CD1c-positive myeloid dendritic cell (primary cell): ENCODE results near the gene TRIOBP.
"Not testable (repeated sequence)": the region's sequence is repeated elsewhere in the genome, so short reads cannot be mapped to it uniquely, and the experiment has no call there.

ENCODE experiments used
- DNase-seq: peaks from one replicate; pipeline ENCODE4 v3.0.0-alpha.2; 2016; ENCODE audit errors: extremely low spot score

TRIOBP gene

DNA sequence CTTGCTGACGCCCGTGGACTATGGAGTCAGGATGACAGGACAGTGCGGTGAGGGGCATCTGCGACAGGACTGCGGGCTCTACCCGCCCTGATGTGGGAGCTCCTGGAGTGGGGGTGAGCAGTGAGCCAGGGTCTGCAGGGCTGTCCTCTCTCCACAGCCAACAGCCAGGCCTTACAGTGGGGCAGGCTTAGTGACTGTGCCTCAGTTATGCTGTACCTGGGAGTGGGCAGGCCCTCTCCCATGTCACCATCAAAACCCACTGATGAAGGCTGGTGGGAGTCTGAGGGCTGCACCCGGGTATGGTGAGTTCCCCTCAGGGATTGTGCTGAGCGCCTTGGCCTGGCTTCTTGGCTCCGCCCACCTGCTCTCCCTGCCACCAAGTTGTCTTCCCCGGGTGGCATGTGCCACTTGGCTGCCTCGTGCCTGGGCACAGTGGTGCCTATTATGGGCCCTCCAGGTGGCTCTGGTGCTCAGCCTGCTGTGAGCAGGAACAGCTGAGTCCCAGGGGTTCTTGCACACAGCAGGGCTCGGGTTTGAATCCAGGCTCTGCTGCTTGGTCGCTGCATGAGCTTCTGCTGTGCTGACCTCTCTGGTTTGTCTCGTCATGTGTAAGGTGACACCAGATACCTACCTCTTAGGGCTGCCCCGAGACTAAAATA, 4.1 kb upstream of the TRIOBP start:
- no peak for DNase-seq

DNA sequence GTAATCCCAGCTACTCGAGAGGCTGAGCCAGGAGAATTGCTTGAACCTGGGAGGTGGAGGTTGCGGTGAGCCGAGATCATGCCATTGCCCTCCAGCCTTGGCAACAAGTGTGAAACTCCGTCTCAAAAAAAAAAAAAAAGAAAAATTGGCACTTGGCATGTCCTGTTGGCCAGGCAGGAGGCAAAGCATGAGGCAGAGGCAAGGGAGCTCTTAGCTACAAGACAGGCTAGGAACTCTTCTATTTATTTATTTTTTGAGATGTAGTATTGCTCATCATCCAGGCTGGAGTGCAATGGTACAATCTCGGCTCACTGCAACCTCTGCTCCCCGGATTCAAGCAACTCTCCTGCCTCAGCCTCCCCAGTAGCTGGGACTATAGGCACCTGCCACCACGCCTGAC, 2.7 kb upstream of the TRIOBP start:
- not testable (repeated sequence) for DNase-seq

DNA sequence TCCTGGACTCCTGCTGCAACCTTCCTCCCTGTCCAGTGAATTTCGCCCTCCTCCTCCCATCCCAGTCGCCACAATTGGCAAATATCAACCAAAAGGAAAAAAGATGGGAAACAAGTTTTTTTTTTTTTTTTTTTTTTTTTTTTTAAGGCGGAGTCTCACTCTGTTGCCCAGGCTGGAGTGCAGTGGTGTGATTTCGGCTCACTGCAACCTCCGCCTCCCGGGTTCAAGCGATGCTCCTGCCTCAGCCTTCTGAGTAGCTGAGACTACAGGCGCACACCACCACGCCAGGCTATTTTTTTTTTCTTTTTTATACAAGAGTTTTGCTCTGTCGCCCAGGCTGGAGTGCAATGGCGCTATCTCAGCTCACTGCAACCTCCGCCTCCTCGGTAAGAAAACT, 590 bp upstream of the TRIOBP start:
- not testable (repeated sequence) for DNase-seq

DNA sequence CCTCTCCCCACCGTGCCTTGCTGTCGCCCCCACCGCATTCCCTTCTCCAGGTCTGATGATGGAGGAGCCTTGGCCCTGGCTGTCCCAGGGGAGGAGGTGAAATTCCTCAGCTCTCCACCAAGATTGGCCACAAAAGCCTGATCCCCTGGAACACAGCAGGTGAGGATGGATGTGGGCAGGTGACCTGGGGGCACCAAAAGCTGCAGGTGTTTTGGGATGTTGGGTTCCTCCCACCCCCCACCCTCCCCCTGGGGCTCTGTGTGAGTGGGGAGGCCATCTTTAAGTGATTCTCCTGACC, 639 bp downstream of the TRIOBP start:
- DNase-seq, result no peak

DNA sequence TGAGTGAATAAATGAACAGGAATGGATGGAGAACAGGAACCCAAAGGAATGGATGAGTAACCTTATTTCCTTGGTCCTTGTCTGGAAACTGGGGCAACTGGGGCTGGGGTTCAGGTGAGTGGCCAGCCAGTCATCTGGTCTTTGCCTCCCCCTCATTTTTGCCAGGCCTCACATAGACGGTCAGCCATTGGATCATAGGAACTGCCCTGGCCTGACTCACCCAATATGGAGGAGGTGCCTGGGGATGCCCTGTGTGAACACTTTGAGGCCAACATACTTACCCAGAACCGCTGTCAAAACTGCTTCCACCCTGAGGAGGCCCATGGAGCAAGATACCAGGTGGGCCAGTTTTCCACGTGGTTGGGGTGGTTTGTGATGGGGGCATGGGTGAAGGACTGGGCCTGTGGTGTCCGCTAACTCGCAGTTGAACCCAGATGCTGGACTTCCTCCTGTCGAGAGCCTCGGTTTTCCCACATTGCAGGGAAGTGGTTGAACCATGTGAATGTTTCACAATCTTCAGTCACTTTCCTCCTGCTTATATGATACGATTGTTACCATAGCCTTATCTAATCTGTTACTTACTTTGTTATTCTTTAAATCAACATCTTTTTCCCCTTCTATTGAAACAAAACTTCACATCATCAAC, 4.4 kb downstream of the TRIOBP start:
- DNase-seq, result peak; percentile 62

DNA sequence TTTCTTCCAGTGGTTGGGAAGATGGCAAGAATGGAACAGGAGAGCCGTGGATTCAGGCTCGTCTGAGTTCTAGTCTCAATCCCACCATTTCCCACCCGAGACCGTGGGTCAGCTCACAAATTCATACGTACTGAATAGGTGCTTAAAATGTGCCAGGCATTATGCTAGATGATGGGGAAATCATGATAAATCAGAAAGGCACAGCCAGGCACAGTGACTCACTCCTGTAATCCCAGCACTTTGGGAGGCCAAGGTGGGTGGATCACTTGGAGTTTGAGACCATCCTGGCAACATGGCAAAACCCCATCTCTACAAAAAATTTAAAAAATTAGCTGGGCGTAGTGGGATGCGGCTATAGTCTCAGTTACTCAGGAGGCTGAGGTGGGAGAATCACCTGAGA, 7.1 kb downstream of the TRIOBP start:
- DNase-seq, result no peak

DNA sequence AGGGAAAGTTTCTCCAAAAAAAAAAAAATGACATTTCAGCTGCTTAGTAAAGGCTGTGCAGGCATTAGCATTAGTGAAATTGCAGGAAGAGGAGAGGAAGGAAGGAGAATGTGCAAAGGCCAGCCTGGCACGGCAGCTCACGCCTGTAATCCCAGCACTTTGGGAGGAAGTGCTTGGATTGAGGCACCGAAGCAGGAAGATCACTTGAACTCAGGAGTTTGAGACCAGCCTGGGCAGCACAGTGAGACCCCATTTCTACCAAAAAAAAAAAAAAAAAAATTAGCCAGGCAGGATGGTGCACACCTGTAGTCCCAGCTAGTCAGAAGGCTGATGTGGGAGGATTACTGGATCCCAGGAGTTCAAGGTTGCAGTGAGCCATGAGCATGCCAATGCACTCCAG, 7.8 kb downstream of the TRIOBP start:
- DNase-seq, result no peak

DNA sequence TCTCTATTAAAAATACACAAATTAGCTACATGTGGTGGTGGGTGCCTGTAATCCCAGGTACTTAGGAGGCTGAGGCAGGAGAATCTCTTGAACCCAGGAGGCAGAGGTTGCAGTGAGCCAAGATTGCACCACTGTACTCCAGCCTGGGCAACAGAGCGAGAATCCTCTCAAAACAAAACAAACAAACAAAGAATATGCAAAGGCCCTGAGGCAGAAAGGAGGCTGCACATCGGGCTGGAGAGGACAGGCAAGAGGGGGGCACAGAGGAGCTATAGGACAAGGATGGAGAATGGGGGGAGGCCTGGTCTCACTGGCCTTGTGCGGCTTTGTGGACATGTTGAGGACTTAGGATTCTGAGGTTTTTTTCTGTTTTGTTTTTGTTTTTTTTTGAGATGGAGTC, 8.4 kb downstream of the TRIOBP start:
- no peak for DNase-seq

DNA sequence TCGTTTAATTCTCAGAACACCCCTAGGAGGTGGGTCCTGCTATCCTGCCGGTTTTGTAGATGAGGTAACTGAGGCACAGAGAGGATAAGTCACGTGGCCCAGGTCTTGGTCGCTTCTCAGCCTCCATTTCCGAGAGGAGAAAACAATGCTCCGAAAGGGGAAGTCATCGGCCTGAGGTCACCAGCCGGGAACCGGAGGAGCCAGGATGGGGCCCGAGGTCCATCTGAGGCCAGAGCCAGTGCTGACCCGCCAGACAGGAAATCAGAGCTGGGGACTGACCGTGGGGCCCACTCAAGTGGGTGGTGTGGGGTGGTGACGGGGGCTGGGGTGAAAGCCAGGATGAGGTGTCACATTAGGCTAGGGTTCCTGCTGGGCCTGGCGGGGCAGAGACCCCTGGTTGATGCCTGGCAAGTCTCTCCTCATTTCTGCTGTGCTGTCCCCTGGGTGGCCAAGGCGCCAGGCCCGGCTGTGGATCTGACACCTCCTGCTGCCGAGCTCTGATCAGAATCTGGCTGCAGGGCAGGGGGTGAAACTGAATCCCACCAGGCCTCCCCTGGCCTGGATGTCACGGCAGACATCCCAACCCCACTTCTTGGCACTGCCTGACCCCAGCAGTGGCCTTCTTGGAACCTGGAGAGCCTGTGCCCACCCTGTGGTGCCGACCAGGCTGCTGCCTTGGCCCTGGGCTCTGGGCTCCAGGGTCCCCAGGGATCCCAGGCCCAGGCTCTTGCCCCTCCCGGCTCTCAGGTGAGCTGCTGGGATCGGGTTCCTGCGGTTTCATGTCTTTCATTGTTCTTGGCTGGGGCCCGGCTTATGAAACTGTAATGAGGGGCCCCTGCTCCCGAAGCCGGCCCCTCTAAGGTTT, 12.0 kb downstream of the TRIOBP start:
- DNase-seq, result peak; percentile 55

DNA sequence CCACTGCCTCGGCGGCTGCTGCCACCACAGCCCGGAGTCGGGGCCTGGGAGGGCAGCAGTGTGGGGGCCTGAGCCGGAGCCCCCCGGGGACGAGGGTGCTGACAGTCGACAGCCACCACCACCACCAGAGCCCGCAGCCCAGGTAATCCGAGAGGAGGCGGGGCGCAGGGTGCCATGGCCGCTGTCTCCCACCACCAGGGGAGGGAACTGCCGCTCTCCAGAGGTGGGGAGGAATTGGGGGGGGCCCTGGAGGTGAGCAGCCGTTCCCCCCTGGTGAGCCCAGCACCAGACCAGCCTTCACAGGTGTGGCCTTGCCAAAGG, 12.6 kb downstream of the TRIOBP start:
- no peak for DNase-seq

DNA sequence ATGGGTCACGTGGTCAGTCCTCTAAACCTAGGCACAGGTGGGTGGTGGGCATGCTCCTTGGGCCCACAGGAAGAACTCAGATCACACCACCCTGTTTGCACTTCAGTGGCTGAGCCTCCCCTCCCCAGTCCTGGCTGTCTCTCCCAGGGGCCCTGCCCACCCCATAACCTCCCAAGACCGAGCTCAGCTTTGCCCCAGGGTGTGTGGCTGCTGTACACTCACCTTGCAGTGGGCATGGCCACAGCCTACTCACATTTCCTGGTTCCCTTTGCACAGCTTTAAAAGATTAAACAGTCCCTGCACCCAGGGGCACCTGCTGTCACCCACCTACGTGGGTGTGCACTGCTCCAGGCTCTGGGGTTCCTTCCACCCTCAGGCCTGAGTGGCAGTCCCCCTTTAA, 13.8 kb downstream of the TRIOBP start:
- DNase-seq, result no peak

DNA sequence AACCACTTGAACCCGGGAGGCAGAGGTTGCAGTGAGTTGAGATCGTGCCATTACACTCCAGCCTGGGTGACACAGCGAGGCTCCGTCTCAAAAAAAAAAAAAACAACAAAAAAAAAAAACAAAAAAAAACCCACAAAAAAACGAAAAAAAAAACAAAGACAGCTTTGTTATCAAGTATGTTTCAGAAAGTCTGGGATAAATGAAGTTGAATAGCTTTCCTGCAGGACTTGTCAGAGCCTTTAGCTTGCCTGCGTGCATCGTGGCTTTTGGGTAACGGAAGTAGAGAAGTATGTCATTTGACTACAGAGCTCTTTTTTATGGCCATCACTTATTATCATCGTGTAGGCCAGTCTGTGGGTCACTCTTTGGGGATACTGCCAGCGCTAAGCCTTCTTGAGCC, 14.6 kb downstream of the TRIOBP start:
- no peak for DNase-seq

DNA sequence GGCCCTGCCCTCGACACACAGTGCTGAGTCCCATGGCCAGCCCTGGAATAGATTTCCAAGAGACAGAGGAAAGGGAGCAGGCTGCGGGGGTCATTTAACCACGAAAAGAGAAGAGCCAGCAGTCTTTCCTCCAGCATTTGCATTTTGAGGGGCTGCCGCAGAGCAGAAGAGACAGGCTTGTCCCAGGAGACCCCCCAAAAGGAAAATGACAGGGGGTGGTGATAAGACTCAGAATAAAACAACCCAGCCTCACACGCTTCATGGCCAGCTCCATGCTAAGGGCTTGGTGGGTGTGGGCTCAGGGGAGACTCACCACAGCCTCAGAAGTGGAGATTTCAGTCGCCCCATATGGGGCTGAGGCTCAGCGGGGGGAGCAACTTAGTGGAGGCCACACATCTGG, 16.9 kb downstream of the TRIOBP start:
- no peak for DNase-seq

DNA sequence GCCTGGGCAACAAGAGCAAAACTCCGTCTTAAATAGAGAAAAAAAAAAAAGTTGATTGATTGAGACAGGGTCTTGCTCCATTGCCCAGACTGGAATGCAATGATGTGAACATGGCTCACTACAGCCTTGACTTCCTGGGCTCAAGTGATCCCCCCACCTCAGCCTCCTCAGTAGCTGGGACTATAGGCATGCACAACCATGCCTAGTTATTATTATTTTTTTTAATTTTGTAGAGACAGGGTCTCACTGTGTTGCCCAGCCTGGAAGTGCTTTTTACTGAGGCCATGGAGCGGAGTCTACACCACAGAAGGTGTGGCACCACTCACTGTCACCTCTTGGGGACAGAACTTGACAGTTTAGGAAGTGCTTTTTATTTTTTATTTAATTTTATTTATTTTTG, 17.8 kb downstream of the TRIOBP start:
- no peak for DNase-seq

DNA sequence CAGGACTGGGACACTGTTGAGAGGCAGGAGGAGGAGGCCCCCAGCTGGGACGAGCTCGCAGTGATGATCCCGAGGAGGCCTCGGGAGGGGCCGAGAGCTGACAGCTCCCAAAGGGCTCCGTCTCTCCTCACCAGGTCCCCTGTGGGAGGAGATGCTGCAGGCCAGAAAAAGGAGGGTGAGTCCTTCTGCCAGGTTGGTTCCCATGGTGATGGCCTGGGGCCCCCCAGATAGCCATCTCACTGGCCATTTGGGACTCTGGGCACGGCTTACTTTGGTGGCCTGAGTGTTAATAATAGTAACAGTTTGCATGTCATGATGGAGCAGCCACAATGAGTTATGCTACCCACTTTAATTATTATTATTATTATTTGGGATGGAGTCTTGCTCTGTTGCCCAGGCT, 18.9 kb downstream of the TRIOBP start:
- DNase-seq, result no peak

DNA sequence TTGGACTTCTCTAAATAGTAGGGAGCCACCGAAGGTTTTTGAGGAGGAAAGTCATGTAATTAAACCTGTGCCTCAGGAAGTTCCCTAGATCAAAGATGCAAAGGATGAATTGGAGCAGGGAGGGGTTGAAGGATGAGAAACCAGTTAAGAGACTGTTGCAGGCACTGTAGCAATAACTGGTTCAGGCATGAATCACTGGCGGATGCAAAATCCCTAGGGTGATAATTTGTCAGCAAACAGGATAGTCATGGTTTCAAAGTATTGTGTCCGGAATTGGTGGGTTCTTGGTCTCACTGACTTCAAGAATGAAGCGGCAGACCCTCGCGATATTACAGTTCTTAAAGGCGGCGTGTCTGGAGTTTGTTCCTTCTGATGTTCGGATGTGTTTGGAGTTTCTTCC, 19.9 kb downstream of the TRIOBP start:
- DNase-seq, result no peak

DNA sequence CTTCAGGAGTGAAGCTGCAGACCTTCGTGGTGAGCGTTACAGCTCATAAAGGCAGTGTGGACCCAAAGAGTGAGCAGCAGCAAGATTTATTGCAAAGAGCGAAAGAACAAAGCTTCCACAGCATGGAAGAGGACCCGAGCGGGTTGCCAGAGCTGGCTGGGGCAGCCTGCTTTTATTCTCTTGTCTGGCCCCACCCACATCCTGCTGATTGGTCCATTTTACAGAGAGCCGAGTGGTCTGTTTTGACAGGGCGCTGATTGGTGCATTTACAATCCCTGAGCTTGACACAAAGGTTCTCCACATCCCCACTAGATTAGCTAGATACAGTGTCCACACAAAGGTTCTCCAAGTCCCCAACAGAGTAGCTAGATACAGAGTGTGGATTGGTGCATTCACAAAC, 20.4 kb downstream of the TRIOBP start:
- not testable (repeated sequence) for DNase-seq

DNA sequence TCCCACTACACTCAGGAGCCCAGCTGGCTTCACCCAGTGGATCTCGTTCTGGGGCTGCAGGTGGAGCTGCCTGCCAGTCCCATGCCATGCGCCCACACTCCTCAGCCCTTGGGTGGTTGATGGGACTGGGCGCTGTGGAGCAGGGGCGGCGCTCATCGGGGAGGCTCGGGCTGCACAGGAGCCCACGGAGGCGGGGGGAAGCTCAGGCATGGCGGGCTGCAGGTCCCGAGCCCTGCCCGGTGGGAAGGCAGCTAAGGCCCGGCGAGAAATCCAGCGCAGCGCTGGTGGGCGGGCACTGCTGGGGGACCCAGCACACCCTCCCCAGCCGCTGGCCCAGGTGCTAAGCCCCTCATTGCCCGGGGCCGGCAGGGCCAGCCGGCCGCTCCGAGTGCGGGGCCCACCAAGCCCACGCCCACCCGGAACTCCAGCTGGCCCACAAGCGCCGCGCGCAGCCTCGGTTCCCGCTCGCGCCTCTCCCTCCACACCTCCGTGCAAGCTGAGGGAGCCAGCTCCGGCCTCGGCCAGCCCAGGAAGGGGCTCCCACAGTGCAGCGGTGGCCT, 21.0 kb downstream of the TRIOBP start:
- DNase-seq, result not testable (repeated sequence)

DNA sequence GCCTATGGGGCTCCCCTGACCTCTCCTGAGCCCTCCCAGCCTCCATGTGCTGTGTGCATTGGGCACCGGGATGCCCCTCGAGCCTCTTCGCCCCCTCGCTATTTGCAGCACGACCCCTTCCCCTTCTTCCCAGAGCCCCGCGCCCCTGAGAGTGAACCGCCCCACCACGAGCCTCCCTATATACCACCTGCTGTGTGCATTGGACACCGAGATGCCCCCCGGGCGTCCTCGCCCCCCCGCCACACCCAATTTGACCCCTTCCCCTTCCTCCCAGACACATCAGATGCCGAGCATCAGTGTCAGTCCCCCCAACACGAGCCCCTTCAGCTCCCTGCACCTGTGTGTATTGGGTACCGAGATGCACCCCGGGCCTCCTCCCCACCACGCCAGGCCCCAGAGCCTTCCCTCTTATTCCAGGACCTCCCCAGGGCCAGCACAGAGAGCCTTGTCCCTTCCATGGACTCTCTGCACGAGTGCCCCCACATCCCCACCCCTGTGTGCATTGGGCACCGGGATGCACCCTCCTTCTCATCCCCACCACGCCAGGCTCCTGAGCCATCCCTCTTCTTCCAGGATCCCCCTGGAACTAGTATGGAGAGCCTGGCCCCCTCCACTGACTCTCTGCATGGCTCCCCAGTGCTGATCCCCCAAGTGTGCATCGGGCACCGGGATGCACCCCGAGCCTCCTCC, 28.8 kb downstream of the TRIOBP start:
- no peak for DNase-seq

DNA sequence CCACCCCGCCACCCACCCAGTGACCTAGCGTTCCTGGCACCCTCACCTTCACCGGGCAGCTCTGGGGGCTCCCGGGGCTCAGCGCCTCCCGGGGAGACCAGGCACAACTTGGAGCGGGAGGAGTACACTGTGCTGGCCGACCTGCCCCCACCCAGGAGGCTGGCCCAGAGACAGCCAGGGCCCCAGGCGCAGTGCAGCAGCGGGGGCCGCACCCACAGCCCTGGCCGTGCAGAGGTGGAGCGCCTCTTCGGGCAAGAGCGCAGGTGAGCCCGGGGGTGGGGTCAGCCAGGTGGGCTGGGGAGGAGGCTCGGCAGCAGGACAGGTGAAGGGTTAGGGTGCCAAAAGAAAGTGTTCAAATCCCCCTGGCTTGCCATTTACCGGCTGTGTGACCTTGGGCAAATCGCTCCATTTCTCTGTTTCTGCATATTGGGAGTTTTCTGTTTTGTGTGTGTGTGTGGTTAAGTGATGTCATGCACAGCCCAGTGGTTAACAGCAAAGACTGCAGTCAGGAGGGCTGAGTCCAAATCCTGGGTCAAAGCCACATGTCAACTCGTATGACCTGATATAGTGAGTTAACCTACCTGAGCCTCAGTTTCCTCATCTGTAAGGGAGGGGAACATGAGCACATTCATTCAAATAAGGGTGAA, 29.5 kb downstream of the TRIOBP start:
- peak; percentile 25 for DNase-seq

DNA sequence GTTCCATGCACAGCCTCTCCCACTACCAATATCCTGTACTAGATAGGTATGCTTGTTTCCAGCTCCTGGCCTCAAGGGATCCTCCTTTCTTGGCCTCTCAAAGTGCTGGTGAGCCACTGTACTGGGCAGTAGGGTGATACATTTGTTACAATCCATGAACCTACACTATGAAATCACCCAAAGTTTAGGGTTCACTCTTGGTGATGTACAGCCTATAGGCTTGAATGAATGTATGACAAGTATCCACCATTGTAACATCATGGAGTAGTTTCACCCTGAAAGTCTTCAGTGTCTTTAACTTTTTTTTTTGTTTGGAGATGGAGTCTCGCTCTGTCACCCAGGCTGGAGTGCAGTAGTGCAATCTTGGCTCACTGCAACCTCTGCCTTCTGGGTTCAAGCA, 31.8 kb downstream of the TRIOBP start:
- DNase-seq, result no peak
